ENCODE results near the gene PRRT3. TPM values are rescaled to one million over a fixed set of nuclear protein-coding genes. Genes with fewer than 3 reads are reported as not detected.
A peak's percentile ranks its signal among the peaks of the same experiment; 100 is the strongest.

PRRT3 gene
- total RNA-seq, 1 donor, result 5.5 TPM

- peak; percentile 86 for DNase-seq (ENCODE audit: low read depth)
- H3K4me3 ChIP-seq (ENCODE audit: low read depth, low read length), result peak within 1 kb of the TSS; percentile 78
- peak; percentile 2 for TF ChIP-seq CTCF (IDR thresholded peaks at IDR 0.05; ENCODE audit: insufficient read depth, low read length)
Measured at GRCh38 chr3:9933561-9934234, 18.5 kb downstream of the PRRT3 start, which contains the start of gene CRELD1. TSS of gene CRELD1 (plus strand) at chr3:9933834. CDS start at chr3:9934439, 605 bp downstream.

- peak; percentile 71 for TF ChIP-seq CTCF (IDR thresholded peaks at IDR 0.05; ENCODE audit: insufficient read depth, low read length)
- H3K4me3 ChIP-seq (ENCODE audit: low read depth, low read length), result peak overlapping the region; percentile 78
- peak; percentile 46 for DNase-seq (ENCODE audit: low read depth)
Measured at GRCh38 chr3:9932843-9933560, 19.2 kb downstream of the PRRT3 start.

- H3K4me3 ChIP-seq (ENCODE audit: low read depth, low read length), result no peak overlapping the region
Measured at GRCh38 chr3:9932535-9932842, 19.7 kb downstream of the PRRT3 start.

GRCh38 chr3:9930804-9931418 lies 21.3 kb downstream of the PRRT3 start:
- H3K4me3 ChIP-seq (ENCODE audit: low read depth, low read length), result no peak overlapping the region
- DNase-seq (ENCODE audit: low read depth), result no peak
- TF ChIP-seq CTCF (IDR thresholded peaks at IDR 0.05; ENCODE audit: insufficient read depth, low read length), result no peak

More at GRCh38 chr3:9932535-9932842, 19.7 kb downstream of the PRRT3 start:
- DNase-seq (ENCODE audit: low read depth), result no peak
- TF ChIP-seq CTCF (IDR thresholded peaks at IDR 0.05; ENCODE audit: insufficient read depth, low read length), result no peak

- TF ChIP-seq CTCF (IDR thresholded peaks at IDR 0.05; ENCODE audit: insufficient read depth, low read length), result no peak
- no peak for DNase-seq (ENCODE audit: low read depth)
- H3K4me3 ChIP-seq (ENCODE audit: low read depth, low read length), result no peak overlapping the region
Measured at GRCh38 chr3:9928158-9928557, 24.1 kb downstream of the PRRT3 start.

- no peak for DNase-seq (ENCODE audit: low read depth)
- no peak overlapping the region for H3K4me3 ChIP-seq (ENCODE audit: low read depth, low read length)
- no peak for TF ChIP-seq CTCF (IDR thresholded peaks at IDR 0.05; ENCODE audit: insufficient read depth, low read length)
Measured at GRCh38 chr3:9918261-9919038, 33.8 kb downstream of the PRRT3 start.
